HepG2 (cell line): ENCODE data around the gene FLYWCH1. TPM values are rescaled to one million over a fixed set of nuclear protein-coding genes. Genes with fewer than 3 reads are reported as not detected.

ENCODE experiments used
- ARID2 ChIP-seq: sonication (generic); formaldehyde crosslinking; IDR thresholded peaks from 2 replicates; pipeline ENCODE4 v1.8.1; 2022; ENCODE audit warnings: mild to moderate bottlenecking, missing genetic modification reagents, borderline replicate concordance
- CENPT ChIP-seq: sonication (generic); formaldehyde crosslinking; IDR thresholded peaks from 2 replicates; pipeline ENCODE4 v1.8.0; 2022; ENCODE audit warnings: low read depth, mild to moderate bottlenecking, moderate library complexity, missing genetic modification reagents
- DNMT1 ChIP-seq: sonication (generic); formaldehyde crosslinking; IDR thresholded peaks from 2 replicates; pipeline ENCODE4 v1.5.1; 2020; ENCODE audit warnings: mild to moderate bottlenecking, missing genetic modification reagents
- ELF3 ChIP-seq: IDR thresholded peaks from 2 replicates; pipeline ENCODE4 v1.6.1; 2016; ENCODE audit warnings: missing genetic modification reagents, missing compliant biosample characterization
- KDM1A ChIP-seq: IDR thresholded peaks from 2 replicates; pipeline ENCODE4 v1.6.1; 2016; ENCODE audit warnings: missing compliant biosample characterization
- KDM3A ChIP-seq: IDR thresholded peaks from 2 replicates; pipeline ENCODE4 v1.6.1; 2018; ENCODE audit warnings: low read depth, missing compliant biosample characterization
- MTF2 ChIP-seq: sonication (generic); formaldehyde crosslinking; IDR thresholded peaks from 2 replicates; pipeline ENCODE4 v1.5.0; 2020; ENCODE audit warnings: missing genetic modification reagents, borderline replicate concordance
- NONO ChIP-seq, 2 experiments: fragments of 450-650 bp in 1 of 2; sonication (generic) in 1 of 2; formaldehyde crosslinking in 1 of 2; IDR thresholded peaks in 1 of 2; conservative IDR thresholded peaks in 1 of 2; 2 replicates each; pipeline versions ENCODE4 v1.6.1 to v1.8.0; 2017 to 2022; ENCODE audit warnings: mild to moderate bottlenecking in 1 of 2, missing genetic modification reagents in 1 of 2, moderate library complexity in 1 of 2
- REXO4 ChIP-seq: sonication (generic); formaldehyde crosslinking; IDR thresholded peaks from 2 replicates; pipeline ENCODE4 v1.8.0; 2022; ENCODE audit warnings: missing genetic modification reagents, mild to moderate bottlenecking, borderline replicate concordance
- RXRA ChIP-seq: sonication (generic); formaldehyde crosslinking; IDR thresholded peaks from 2 replicates; pipeline ENCODE4 v1.5.1; 2020; ENCODE audit warnings: missing genetic modification reagents
- ZNF24 ChIP-seq: fragments of 450-650 bp; IDR thresholded peaks from 2 replicates; pipeline ENCODE4 v1.6.1; 2017; ENCODE audit warnings: antibody characterized with exemption, mild to moderate bottlenecking
- ZNF557 ChIP-seq: sonication (generic); formaldehyde crosslinking; IDR thresholded peaks from 2 replicates; pipeline ENCODE4 v1.4.0; 2020; ENCODE audit warnings: missing genetic modification reagents
- ZNF564 ChIP-seq: sonication (generic); formaldehyde crosslinking; IDR thresholded peaks from 2 replicates; pipeline ENCODE4 v1.8.1; 2023; ENCODE audit warnings: mild to moderate bottlenecking, missing genetic modification reagents
- ZNF746 ChIP-seq: sonication (generic); formaldehyde crosslinking; IDR thresholded peaks from 2 replicates; pipeline ENCODE4 v1.8.0; 2022; ENCODE audit warnings: mild to moderate bottlenecking, missing genetic modification reagents
- polyA plus RNA-seq, 8 experiments: library from polyadenylated mRNA; depleted of rRNA in 3 of 8; stranded (reverse) in 7 of 8; unstranded in 1 of 8; fragments of >200 nt; fragmentation: Illumina TruSeq in 4 of 8; extraction: Trizol in 4 of 8; gene quantifications; 2 replicates each; pipeline versions ENCODE4 v1.2.1 to v1.2.3, GENCODE V29; 2011 to 2016; ENCODE audit warnings: low read depth in 4 of 8, missing spikeins in 1 of 8, mixed read lengths in 1 of 8; ENCODE audit not compliant: insufficient read depth in 1 of 8
- total RNA-seq, 5 experiments: library from RNA; depleted of rRNA; stranded (reverse); fragments of >200 nt; fragmentation: Illumina TruSeq; extraction: Trizol; gene quantifications; 2 replicates each; pipeline ENCODE4 v1.2.3, GENCODE V29; 2016; ENCODE audit warnings: low read depth in 1 of 5
- TF ChIP-seq, protein P1 (sequence below), 2 experiments: sonication (generic) in 1 of 2; formaldehyde crosslinking in 1 of 2; IDR thresholded peaks; 2 replicates each; pipeline versions ENCODE4 v1.6.1 to v1.9.0; 2014 to 2022; ENCODE audit warnings: antibody characterized with exemption in 1 of 2, borderline replicate concordance in 1 of 2, inconsistent platforms in 1 of 2, low read depth in 1 of 2, missing genetic modification reagents in 1 of 2
- TF ChIP-seq, protein P2 (sequence below): sonication (generic); formaldehyde crosslinking; IDR thresholded peaks from 2 replicates; pipeline ENCODE4 v1.4.0; 2020; ENCODE audit warnings: missing genetic modification reagents
- TF ChIP-seq, protein P3 (sequence below), 2 experiments: sonication (generic) in 1 of 2; formaldehyde crosslinking in 1 of 2; IDR thresholded peaks; 2 replicates each; pipeline versions ENCODE4 v1.5.1 to v1.6.1; 2011 to 2020; ENCODE audit warnings: borderline replicate concordance in 1 of 2, low read depth in 1 of 2, low read length in 1 of 2, mild to moderate bottlenecking in 1 of 2, missing genetic modification reagents in 1 of 2, moderate library complexity in 1 of 2
- TF ChIP-seq, protein P4 (sequence below): sonication (generic); formaldehyde crosslinking; IDR thresholded peaks from 2 replicates; pipeline ENCODE4 v1.4.0; 2020; ENCODE audit warnings: missing genetic modification reagents

Gene FLYWCH1
- total and polyA plus RNA-seq, 2 of the 13 experiments (the other 11 are each of a cell fraction or from before 2014, with no cell fraction given), result 7.3 to 12.4 TPM

DNA sequence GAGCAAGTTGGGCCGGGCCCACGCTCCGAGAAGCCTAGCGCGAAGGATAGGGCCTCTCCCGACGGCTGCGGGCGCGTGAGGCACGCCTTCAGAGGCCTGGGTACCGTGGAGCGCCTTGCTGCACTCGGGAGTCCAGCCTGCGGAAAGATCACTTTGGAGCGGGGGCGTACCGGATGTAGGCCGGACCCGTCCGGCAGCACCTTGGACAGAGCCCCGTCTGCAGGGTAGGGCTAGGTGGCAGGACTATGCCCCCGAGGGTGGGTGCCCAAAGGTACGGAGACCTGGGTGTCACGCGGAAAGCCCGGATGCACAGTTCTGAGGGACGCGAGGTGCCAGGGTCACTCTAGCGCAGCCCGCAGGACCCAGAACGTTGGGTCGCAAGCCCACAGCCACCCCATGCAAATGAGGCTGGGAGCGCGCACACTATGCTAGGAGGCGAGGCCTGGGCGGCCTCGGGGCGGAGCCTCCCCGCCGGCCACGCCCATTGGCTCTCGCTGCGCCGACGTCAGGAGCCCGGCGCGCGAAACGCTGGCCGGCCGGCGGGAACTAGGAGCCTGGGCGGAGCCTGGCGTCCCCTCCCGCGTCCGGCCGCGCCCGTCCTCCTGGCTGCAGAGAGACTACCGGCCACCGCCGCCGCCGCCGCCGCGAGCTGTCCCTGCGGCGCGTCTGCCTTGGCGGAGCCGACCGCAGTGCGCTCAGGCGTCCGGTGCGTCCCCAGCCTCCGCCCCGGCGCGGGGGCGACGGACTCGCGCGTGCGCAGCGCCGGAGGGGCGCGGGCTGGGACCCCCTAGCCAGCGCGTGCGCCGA, 57.2 kb downstream of the FLYWCH1 start, which contains the start of gene PAQR4 (continued):
- TF ChIP-seq, protein P1, sequence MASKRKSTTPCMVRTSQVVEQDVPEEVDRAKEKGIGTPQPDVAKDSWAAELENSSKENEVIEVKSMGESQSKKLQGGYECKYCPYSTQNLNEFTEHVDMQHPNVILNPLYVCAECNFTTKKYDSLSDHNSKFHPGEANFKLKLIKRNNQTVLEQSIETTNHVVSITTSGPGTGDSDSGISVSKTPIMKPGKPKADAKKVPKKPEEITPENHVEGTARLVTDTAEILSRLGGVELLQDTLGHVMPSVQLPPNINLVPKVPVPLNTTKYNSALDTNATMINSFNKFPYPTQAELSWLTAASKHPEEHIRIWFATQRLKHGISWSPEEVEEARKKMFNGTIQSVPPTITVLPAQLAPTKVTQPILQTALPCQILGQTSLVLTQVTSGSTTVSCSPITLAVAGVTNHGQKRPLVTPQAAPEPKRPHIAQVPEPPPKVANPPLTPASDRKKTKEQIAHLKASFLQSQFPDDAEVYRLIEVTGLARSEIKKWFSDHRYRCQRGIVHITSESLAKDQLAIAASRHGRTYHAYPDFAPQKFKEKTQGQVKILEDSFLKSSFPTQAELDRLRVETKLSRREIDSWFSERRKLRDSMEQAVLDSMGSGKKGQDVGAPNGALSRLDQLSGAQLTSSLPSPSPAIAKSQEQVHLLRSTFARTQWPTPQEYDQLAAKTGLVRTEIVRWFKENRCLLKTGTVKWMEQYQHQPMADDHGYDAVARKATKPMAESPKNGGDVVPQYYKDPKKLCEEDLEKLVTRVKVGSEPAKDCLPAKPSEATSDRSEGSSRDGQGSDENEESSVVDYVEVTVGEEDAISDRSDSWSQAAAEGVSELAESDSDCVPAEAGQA (IDR thresholded peaks at IDR 0.05; ENCODE audit: low read depth), result no peak; the same call in 1 of the 2 replicates
- TF ChIP-seq, protein P1 (CRISPR knock-in tag; IDR thresholded peaks at IDR 0.05; ENCODE audit: borderline replicate concordance), result peak; percentile 94
- TF ChIP-seq KDM1A (0 out of 2 replicates have a peak, but pooled peaks have one; percentile 17), RXRA (CRISPR knock-in tag) (peak; percentile 85), DNMT1 (no peak), CENPT (CRISPR knock-in tag) (peak; percentile 79; the same call in 1 of the 2 replicates), ZNF746 (CRISPR knock-in tag) (peak; percentile 87), ZNF564 (CRISPR knock-in tag) (peak; percentile 94), ELF3 (peak; percentile 84), REXO4 (CRISPR knock-in tag) (peak; percentile 50; the same call in 1 of the 2 replicates), KDM3A (CRISPR knock-in tag) (no peak; the same call in 1 of the 2 replicates), ZNF24 (no peak), ARID2 (CRISPR knock-in tag) (peak; percentile 81; the same call in 1 of the 2 replicates), MTF2 (CRISPR knock-in tag) (no peak), ZNF557 (peak; percentile 90; the same call in 1 of the 2 replicates), NONO (IDR thresholded peaks at IDR 0.05) (no peak), NONO (CRISPR knock-in tag; conservative IDR thresholded peaks at IDR 0.05) (0 out of 2 replicates have a peak, but pooled peaks have one; percentile 22)
- TF ChIP-seq, protein P2, sequence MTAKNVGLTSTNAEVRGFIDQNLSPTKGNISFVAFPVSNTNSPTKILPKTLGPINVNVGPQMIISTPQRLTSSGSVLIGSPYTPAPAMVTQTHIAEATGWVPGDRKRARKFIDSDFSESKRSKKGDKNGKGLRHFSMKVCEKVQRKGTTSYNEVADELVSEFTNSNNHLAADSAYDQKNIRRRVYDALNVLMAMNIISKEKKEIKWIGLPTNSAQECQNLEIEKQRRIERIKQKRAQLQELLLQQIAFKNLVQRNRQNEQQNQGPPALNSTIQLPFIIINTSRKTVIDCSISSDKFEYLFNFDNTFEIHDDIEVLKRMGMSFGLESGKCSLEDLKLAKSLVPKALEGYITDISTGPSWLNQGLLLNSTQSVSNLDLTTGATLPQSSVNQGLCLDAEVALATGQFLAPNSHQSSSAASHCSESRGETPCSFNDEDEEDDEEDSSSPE (CRISPR knock-in tag), result peak; percentile 95
- TF ChIP-seq, protein P3, sequence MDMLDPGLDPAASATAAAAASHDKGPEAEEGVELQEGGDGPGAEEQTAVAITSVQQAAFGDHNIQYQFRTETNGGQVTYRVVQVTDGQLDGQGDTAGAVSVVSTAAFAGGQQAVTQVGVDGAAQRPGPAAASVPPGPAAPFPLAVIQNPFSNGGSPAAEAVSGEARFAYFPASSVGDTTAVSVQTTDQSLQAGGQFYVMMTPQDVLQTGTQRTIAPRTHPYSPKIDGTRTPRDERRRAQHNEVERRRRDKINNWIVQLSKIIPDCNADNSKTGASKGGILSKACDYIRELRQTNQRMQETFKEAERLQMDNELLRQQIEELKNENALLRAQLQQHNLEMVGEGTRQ (IDR thresholded peaks at IDR 0.05; ENCODE audit: low read depth, low read length), result no peak
- TF ChIP-seq, protein P3 (CRISPR knock-in tag; IDR thresholded peaks at IDR 0.05; ENCODE audit: borderline replicate concordance), result no peak; the same call in 1 of the 2 replicates
- TF ChIP-seq, protein P4, sequence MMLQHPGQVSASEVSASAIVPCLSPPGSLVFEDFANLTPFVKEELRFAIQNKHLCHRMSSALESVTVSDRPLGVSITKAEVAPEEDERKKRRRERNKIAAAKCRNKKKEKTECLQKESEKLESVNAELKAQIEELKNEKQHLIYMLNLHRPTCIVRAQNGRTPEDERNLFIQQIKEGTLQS (CRISPR knock-in tag), result peak; percentile 74; the same call in 1 of the 2 replicates
